ENCODE measurements around the gene SLC6A18.
"Not testable (repeated sequence)": the region's sequence is repeated elsewhere in the genome, so short reads cannot be mapped to it uniquely, and the experiment has no call there.

SLC6A18 gene

DNA sequence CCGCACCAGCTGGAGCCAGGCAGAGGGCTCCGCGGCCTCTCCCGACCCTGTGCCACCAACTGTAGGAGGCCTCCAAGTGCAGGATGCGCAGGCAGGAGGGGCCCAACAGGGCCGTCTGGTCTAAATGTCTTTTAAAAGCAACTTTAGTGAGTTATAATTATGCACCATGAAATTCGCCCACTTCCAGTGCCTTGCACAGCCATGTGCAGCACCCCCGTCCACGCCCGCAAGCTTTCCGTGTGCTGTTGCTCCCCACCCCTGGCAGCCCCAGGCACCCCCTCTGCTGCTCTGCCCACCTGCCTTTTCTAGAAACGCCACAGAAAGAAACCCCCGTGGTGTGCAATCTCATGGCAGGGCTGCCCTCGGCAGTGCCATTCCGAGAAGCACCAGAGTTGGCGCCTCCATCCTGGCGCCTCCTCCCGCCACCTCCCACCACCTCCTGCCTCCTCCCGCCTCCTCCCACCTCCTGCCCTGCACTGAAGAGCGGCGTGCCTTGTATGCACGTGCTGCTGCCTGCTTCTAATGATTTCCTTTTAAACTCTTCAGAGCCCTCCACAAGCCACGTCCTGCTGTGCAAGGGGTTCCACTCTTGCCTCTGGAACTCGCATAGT, 7.5 kb upstream of the SLC6A18 start:
- peak; percentile 2 for DNase-seq

DNA sequence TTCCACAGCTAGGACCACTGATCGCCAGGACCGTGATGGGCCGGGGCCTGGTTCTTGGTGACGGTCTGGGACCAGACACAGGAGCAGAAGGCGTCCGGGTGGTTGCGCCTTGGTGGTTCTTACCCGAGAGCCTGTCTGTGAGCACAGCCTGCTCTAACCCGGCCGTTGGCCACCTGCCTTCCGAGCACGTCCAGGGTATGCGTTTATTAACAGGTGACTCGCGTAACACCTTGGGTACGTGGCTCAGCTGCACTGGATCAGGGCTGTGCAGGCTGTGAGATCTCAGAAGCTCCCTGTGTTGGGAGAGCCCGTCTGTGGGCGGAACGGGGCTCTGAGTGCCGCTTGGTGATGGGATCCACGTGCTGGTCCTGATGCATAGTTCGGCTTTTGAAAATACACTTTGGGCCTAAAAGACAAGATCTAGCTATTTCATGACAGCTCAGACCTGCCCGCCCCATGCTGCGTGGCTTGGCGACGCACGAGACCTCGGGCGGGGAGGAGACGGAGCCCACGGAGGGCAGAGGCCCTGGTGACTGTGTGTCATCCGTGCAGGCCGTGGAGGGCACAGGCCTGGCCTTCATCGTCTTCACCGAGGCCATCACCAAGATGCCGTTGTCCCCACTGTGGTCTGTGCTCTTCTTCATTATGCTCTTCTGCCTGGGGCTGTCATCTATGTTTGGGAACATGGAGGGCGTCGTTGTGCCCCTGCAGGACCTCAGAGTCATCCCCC, 6.7 kb upstream of the SLC6A18 start:
- no peak for DNase-seq

- no peak for DNase-seq
These were observed 5.9 kb upstream of the SLC6A18 start for GRCh38 chr5:1219098-1219767.

DNA sequence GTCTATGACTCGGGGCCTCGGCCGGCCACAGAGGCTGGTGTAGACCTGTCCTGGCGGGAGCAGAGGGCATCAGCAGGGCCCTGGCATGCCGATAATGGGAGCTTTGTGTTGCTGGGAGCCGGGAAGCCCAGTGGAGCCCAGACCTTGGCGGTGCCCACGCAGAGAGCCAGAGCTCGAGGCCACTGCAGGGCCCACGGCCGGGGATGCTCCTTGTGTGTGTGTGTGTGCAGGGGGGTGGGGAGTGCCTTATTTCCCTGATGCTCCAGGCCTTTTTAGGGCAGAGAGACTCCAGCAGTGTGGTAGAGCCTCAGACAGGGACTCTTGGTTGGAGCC, 5.4 kb upstream of the SLC6A18 start:
- DNase-seq, result no peak

GRCh38 chr5:1220351-1220750, 4.8 kb upstream of the SLC6A18 start:
- no peak for DNase-seq

DNA sequence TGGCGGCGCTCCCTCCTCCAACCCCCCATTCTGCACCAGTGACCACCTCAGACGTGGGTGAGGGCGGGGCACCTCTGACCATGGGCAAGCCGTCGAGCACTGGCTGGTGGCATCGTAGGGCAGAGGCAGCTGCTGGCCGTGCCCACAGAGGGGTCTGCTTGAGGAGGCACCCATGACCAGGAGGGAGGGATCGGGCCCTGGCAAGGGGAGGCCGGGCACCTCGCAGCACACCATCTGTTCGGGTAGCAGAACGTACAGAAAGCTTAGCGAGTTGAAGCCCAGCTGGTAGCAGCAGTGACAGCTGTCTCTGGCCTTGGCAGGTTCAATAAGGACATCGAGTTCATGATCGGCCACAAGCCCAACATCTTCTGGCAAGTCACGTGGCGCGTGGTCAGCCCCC, 4.3 kb upstream of the SLC6A18 start:
- DNase-seq, result no peak

DNA sequence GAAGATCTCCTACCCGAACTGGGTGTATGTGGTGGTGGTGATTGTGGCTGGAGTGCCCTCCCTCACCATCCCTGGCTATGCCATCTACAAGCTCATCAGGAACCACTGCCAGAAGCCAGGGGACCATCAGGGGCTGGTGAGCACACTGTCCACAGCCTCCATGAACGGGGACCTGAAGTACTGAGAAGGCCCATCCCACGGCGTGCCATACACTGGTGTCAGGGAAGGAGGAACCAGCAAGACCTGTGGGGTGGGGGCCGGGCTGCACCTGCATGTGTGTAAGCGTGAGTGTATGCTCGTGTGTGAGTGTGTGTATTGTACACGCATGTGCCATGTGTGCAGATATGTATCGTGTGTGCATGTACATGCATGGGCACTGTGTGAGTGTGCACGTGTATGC, 3.5 kb upstream of the SLC6A18 start:
- DNase-seq, result no peak

- no peak for DNase-seq
These were observed 3.0 kb upstream of the SLC6A18 start for GRCh38 chr5:1222147-1222546.

DNA sequence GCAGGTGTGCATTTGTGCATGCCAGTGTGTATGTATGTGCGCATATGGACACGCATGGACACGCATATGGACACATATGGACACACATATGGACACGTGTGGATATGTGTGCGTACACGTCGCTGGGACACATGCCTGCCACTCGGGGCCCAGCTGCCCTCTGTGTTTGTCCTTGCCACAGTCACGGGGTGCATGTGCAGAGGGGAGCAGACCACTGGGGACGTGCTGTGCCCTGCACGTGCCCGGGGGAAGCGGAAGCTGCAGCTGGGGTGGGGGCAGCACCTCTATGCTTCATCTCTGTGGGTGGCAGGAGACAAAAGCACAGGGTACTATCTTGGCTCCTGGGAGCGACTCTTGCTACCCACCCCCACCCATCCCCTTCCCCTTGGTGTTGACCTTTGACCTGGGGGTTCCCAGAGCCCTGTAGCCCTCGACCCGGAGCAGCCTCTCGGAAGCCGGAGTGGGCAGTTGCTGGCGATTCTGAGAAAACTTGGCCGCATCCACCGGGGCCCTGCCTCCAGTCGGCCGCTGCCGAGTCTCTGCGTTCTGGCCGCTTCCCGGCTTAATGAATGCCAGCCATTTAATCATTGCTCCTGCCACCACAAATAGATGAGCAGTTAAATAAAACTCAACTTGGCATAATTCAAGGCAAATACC, 2.4 kb upstream of the SLC6A18 start:
- DNase-seq, result no peak

DNA sequence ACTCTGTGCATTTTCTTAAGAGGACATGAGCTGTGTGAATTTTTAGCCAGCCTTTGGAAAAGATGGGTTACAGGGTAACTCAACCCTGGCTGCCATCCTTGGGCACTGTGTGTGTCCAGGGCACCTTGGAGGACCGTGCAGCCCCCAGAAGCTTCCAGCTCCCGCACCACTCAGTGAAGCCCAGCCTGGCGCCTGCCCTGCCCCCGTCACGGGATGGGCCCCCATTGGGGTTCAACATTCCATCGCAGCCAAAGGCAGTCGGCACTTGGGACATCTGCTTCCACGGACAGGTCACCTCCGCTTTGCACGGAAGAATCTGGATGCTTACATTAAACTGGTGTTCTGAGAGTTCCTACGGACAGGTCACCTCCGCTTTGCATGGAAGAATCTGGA, 1.9 kb upstream of the SLC6A18 start:
- DNase-seq, result no peak

GRCh38 chr5:1224631-1225030, 550 bp upstream of the SLC6A18 start:
- DNase-seq, result no peak

DNA sequence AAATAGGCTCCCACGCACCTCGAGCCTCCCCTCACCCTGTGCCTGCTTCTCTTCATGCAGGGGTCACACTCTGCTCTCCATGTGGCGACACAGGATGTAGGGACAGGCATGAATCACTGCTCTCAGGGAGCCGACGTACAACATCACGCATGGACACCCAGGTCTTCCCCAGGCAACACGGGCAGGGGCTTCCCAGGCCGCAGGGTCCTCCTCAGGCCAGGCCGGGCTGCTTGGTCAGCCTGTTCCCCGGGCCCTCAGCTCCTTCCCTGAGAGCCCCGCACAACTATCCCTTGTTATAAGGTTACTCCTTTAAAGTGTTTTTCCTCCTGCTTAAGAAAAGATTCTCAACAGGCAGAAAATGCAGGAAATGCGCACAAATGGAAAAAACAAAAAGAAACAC, 1.1 kb downstream of the SLC6A18 start:
- no peak for DNase-seq

- DNase-seq, result no peak
These were observed 1.8 kb downstream of the SLC6A18 start for GRCh38 chr5:1226839-1227581.

GRCh38 chr5:1227667-1228066, 2.5 kb downstream of the SLC6A18 start:
- DNase-seq, result peak; percentile 13

GRCh38 chr5:1228120-1228519, 2.9 kb downstream of the SLC6A18 start:
- no peak for DNase-seq

GRCh38 chr5:1229023-1229422, 3.8 kb downstream of the SLC6A18 start:
- DNase-seq, result not testable (repeated sequence)

DNA sequence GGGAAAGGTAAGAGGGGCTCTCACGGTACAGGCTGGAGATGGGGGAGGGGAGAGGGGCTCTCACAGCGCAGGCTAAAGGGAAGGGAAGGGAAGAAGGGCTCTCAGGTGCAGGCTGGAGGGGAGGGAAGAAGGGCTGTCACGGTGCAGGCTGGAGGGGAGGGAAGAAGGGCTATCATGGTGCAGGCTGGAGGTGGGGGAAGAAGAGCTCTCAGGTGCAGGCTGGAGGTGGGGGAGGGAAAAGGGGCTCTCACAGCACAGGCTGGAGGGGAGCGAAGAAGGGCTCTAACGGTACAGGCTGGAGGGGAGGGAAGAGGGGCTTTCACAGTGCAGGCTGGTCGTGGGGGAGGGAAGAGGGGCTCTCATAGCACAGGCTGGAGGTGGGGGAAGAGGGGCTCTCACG, 4.6 kb downstream of the SLC6A18 start:
- DNase-seq, result no peak

DNA sequence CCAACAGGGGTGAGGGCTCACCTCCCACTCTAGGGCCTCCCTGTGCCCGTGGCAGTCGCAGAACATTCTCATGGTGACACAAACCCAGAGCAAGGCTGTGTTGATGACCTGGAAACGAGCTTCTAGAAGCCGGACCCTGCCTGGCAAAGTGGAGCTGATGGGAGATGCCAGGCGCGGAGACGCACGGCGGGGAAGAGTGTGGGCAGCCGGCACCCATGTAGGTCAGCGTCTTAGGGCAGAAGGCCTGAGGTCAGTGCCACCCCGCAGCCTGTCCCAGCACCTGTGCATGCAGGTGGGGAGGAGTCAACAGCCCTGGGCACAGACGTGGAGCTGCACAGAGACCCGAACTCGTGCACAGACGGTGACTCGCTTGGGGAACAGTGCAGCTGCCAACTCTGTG, 5.4 kb downstream of the SLC6A18 start:
- DNase-seq, result no peak

DNA sequence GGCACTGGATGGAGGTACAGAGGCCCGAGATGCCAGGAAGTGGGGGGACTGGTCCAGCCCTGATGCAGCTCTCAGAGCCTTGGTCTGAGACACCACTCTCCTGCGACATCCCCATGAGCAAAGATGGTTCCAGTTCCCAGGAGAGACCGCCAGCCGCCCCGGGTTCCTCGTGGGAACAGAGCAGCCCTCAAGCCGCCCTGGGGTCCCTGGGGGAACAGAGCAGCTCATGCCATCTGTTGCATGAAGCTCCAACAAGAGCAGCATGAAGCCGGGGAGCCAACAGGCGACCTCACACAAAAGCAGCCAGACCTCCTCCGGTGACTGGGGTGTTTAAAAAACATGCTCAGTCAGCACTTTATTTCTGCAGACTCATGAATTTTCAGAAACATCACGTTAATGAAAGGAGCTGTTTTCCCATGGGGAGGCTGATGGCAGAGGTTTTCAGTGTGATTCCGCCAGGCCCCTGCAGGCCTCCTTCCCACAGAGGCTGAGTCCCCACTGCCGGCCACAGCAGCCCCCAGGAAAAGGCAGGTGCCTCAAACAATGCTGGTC, 6.2 kb downstream of the SLC6A18 start:
- DNase-seq, result no peak

- no peak for DNase-seq
These were observed 7.6 kb downstream of the SLC6A18 start for GRCh38 chr5:1232780-1233179.

- DNase-seq, result no peak
These were observed 10.2 kb downstream of the SLC6A18 start for GRCh38 chr5:1235379-1235778.

GRCh38 chr5:1235838-1236237, 10.7 kb downstream of the SLC6A18 start:
- no peak for DNase-seq

Measured in NCI-H526 treated with DMSO at 0.1 percent for 48 hours (cell line).